ENCODE data around the gene MRPL37. TPM values are rescaled to one million over a fixed set of nuclear protein-coding genes. Genes with fewer than 3 reads are reported as not detected.

MRPL37 gene
- total RNA-seq, 3 donors from 2014 or later (not counting 1 experiment from before 2014, with no cell fraction given): 23.0 to 31.9 (median 28.8) TPM

DNA sequence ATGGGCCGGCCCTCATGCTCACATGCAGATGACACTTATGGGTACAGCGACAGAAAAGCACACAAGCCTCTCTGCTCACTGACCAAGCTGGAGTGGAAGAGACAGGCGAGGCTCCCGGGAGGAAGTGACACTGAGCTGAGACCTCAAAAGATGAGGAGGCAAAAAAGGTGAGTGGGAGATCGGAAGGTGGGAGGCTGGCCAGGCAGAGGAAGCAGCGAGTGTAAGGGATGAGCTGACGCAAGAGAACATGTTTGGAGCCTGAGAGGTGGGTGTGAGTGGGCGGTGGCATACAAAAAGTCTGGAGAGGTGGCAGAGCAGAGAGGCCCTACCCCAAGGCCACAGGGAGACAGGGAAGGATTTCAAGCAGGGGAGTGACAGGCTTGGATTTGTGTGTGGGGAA is 29.0 kb upstream of the MRPL37 start:
- peaks cover 3% of the 10 kb centered on the region for H3K4me1 ChIP-seq (ENCODE audit: control insufficient read depth, insufficient read depth, low read length)
- no peak overlapping the region for H3K27ac ChIP-seq (ENCODE audit: low read length)
- Mint-ChIP-seq H3K27me3 (ENCODE audit: low read depth in 2 of 2) (no peaks in the 10 kb centered on the region), H3K4me3 (no peak overlapping the region), H3K9me3 (no peaks in the 10 kb centered on the region), H3K4me1 (no peaks in the 10 kb centered on the region), H3K36me3 (no peaks in the 10 kb centered on the region), H3K27ac (no peak overlapping the region)
- DNase-seq (no peak), ATAC-seq (no peak)
- no peaks in the 10 kb centered on the region for H3K9me3 ChIP-seq (ENCODE audit: control insufficient read depth, insufficient read depth, low read length)
- no peak overlapping the region for H3K4me3 ChIP-seq (ENCODE audit: low read length)
- no peaks in the 10 kb centered on the region for H3K27me3 ChIP-seq (ENCODE audit: control insufficient read depth, insufficient read depth, low read length)
- WGBS (ENCODE audit: insufficient coverage): 85% methylated on average over 8 of the region's 8 CpGs
- H3K36me3 ChIP-seq (ENCODE audit: control insufficient read depth, insufficient read depth, low read length): peaks cover 2% of the 10 kb centered on the region
- intact Hi-C loops (cut with micrococcal nuclease): no loop called here
- no peak for TF ChIP-seq CTCF (IDR thresholded peaks at IDR 0.05)

DNA sequence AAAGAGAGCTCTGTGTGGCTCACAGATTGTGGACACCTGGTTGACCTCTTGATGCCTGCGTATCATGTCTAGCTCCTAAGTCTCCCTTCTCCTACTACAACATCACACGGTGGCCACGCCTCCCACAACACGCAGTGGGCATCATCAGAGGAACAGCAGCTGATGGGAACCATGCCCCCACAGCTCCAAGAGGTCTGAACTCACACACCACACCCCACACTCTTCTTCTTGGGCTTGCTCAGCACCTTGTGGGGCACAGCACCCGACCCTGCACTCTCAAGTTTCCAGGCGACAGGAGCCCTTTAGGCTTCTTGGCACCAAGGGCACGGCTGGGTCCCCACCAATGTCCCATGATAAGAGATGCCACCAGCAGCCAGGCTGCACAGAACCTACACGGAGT is 28.4 kb upstream of the MRPL37 start:
- no peak for TF ChIP-seq CTCF (IDR thresholded peaks at IDR 0.05)
- DNase-seq (no peak), ATAC-seq (no peak)
- no peaks in the 10 kb centered on the region for H3K27me3 ChIP-seq (ENCODE audit: control insufficient read depth, insufficient read depth, low read length)
- no peaks in the 10 kb centered on the region for H3K27me3 Mint-ChIP-seq (ENCODE audit: low read depth in 2 of 2)
- no peaks in the 10 kb centered on the region for H3K36me3 Mint-ChIP-seq
- WGBS (ENCODE audit: insufficient coverage): 97% methylated on average over 8 of the region's 8 CpGs
- H3K4me1 ChIP-seq (ENCODE audit: control insufficient read depth, insufficient read depth, low read length): peaks cover 3% of the 10 kb centered on the region
- no peak overlapping the region for H3K4me3 Mint-ChIP-seq
- no peak overlapping the region for H3K27ac ChIP-seq (ENCODE audit: low read length)
- no peak overlapping the region for H3K27ac Mint-ChIP-seq
- no peaks in the 10 kb centered on the region for H3K4me1 Mint-ChIP-seq
- H3K9me3 Mint-ChIP-seq: no peaks in the 10 kb centered on the region
- no peaks in the 10 kb centered on the region for H3K9me3 ChIP-seq (ENCODE audit: control insufficient read depth, insufficient read depth, low read length)
- no peak overlapping the region for H3K4me3 ChIP-seq (ENCODE audit: low read length)
- peaks cover 2% of the 10 kb centered on the region for H3K36me3 ChIP-seq (ENCODE audit: control insufficient read depth, insufficient read depth, low read length)
- intact Hi-C loops (cut with micrococcal nuclease): no loop called here

- no peaks in the 10 kb centered on the region for H3K36me3 Mint-ChIP-seq
- no peak for ATAC-seq
- WGBS (ENCODE audit: insufficient coverage): 76% methylated on average over 7 of the region's 10 CpGs
- TF ChIP-seq CTCF (IDR thresholded peaks at IDR 0.05): no peak
- Histone ChIP-seq H3K9me3 (ENCODE audit: control insufficient read depth, insufficient read depth, low read length) (no peaks in the 10 kb centered on the region), H3K4me1 (ENCODE audit: control insufficient read depth, insufficient read depth, low read length) (peaks cover 3% of the 10 kb centered on the region), H3K27me3 (ENCODE audit: control insufficient read depth, insufficient read depth, low read length) (no peaks in the 10 kb centered on the region), H3K36me3 (ENCODE audit: control insufficient read depth, insufficient read depth, low read length) (peaks cover 2% of the 10 kb centered on the region), H3K27ac (ENCODE audit: low read length) (no peak overlapping the region), H3K4me3 (ENCODE audit: low read length) (no peak overlapping the region)
- DNase-seq: no peak
- no peak overlapping the region for H3K27ac Mint-ChIP-seq
- no peaks in the 10 kb centered on the region for H3K4me1 Mint-ChIP-seq
- H3K27me3 Mint-ChIP-seq (ENCODE audit: low read depth in 2 of 2): no peaks in the 10 kb centered on the region
- intact Hi-C loops (cut with micrococcal nuclease): no loop called here
- H3K4me3 Mint-ChIP-seq: no peak overlapping the region
- no peaks in the 10 kb centered on the region for H3K9me3 Mint-ChIP-seq
Measured at GRCh38 chr1:54172614-54173599, 27.1 kb upstream of the MRPL37 start.
